B cell (primary cell): ENCODE measurements around the gene SLC9A6.

ENCODE experiments used
- CTCF ChIP-seq: fragments of 200-600 bp; IDR thresholded peaks from one replicate; pipeline ENCODE4 v1.8.0; 2022; ENCODE audit warnings: antibody characterized with exemption, mild to moderate bottlenecking
- EZH2 ChIP-seq: IDR thresholded peaks from 2 replicates; pipeline ENCODE4 v1.6.1; 2012; ENCODE audit warnings: borderline replicate concordance, low read depth, mild to moderate bottlenecking, moderate library complexity, low read length; ENCODE audit not compliant: insufficient read depth, poor library complexity, severe bottlenecking

GRCh38 chrX:136034668-136035067 lies 49.4 kb downstream of the SLC9A6 start:
- TF ChIP-seq CTCF (no peak), EZH2 (no peak)
